ENCODE data around the gene ANKH. TPM values are rescaled to one million over a fixed set of nuclear protein-coding genes. Genes with fewer than 3 reads are reported as not detected.

The ANKH gene
- total and polyA plus RNA-seq, 8 donors, result 6.6 to 57.5 (median 10.6) TPM

DNA sequence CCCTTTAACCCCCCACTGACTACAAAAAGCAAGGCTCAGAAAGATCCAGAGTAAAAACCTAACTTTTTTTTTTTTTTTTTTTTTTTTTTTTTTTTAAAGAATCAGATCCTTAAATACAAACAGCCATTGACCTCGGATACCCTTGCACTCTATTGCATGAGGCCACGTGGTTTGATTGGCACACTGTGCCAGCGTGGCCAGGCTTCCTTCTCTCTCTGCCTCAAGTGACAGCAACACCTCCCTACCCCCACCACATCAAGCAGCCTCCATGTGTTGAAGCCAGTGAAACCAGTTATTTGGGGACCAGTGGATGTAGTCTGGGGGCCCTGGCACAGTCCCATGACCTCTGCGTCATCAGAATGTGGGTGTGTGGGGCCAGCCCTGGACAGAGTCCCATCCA, 135.6 kb downstream of the ANKH start:
- TF ChIP-seq, protein P1, sequence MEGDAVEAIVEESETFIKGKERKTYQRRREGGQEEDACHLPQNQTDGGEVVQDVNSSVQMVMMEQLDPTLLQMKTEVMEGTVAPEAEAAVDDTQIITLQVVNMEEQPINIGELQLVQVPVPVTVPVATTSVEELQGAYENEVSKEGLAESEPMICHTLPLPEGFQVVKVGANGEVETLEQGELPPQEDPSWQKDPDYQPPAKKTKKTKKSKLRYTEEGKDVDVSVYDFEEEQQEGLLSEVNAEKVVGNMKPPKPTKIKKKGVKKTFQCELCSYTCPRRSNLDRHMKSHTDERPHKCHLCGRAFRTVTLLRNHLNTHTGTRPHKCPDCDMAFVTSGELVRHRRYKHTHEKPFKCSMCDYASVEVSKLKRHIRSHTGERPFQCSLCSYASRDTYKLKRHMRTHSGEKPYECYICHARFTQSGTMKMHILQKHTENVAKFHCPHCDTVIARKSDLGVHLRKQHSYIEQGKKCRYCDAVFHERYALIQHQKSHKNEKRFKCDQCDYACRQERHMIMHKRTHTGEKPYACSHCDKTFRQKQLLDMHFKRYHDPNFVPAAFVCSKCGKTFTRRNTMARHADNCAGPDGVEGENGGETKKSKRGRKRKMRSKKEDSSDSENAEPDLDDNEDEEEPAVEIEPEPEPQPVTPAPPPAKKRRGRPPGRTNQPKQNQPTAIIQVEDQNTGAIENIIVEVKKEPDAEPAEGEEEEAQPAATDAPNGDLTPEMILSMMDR (IDR thresholded peaks at IDR 0.05), result no peak
- H3K4me1 ChIP-seq, result no peaks in the 10 kb centered on the region
- ATAC-seq (peak; percentile 47), DNase-seq (no peak)
- no peak overlapping the region for H3K27ac ChIP-seq
- H3K4me3 ChIP-seq, result no peak overlapping the region
- intact Hi-C loops (cut with DNase I), result no loop called here
- H3K36me3 ChIP-seq, result peaks cover 0 to 21% of the 10 kb centered on the region in 2 donors
- H3K9me3 ChIP-seq, result no peaks in the 10 kb centered on the region
- no peaks in the 10 kb centered on the region for H3K27me3 ChIP-seq

DNA sequence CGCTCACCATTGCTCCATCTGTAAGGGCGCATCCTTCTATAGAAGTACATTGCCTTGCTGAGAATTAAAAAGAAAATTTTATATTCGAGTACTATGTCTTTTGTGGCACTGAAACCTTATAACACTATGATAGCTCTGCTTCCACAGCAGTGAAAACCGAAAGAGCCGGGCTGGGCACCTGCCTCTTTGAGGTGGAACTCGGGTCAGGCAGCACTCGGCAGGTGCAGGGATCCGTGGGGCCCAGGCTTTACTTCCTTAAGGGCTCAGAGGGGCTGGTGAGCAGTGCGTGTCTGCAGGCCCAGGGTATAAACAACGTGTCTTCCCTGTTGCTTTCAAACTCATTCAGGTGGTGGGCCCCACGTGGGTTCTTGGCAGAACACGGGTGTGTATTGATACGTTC, 137.2 kb downstream of the ANKH start:
- no peaks in the 10 kb centered on the region for H3K4me1 ChIP-seq
- TF ChIP-seq, protein P1 (IDR thresholded peaks at IDR 0.05), result no peak
- DNase-seq, result no peak
- H3K27me3 ChIP-seq, result no peaks in the 10 kb centered on the region
- intact Hi-C loops (cut with DNase I), result no loop called here
- H3K27ac ChIP-seq, result no peak overlapping the region
- H3K36me3 ChIP-seq, result peaks cover 0 to 18% of the 10 kb centered on the region in 2 donors
- H3K4me3 ChIP-seq, result no peak overlapping the region
- no peaks in the 10 kb centered on the region for H3K9me3 ChIP-seq
- ATAC-seq, result no peak

DNA sequence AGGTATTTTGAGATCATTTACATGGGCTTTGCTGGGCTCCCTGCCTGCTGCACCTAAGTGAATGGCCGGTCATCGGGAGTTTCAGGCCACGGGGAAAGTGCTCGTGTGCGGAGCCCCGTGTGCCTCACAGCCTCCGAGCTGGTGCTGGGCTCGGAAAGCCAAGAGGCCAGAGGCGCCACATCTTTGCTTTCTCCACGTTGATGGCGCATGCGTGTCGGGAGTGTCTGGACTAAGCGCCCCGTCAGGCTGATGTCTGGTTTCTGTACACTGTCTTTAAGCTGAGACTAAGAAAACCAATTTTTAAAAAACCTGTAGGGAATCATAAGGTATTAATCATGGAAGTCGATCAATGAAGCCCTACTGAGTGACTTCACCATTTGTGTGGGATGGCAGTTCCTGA, 137.9 kb downstream of the ANKH start:
- Histone ChIP-seq H3K4me1 (no peaks in the 10 kb centered on the region), H3K27me3 (no peaks in the 10 kb centered on the region), H3K4me3 (no peak overlapping the region), H3K27ac (no peak overlapping the region), H3K9me3 (no peaks in the 10 kb centered on the region), H3K36me3 (peaks cover 0 to 18% of the 10 kb centered on the region in 2 donors)
- intact Hi-C loops (cut with DNase I), result no loop called here
- TF ChIP-seq, protein P1 (IDR thresholded peaks at IDR 0.05), result no peak
- DNase-seq (no peak), ATAC-seq (no peak)

DNA sequence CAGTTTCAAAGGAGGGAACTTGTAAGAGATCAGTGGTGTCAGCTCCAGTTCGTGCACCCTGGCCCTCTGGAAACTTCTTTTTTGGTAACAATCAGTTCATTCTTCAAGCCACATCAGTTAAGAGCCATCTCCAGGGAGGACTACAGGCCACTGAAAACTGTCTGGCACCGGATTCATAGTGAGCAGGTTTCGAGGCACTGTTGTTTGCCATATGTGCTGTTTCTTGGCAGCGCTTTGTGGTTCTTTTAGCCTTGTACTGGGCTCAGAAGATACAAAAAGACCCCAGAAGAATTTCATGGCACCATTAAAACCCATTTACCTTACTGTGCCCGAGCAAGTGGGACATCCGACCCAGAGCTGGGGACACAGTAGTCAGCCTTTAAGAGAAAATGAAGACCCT, 138.6 kb downstream of the ANKH start:
- intact Hi-C loops (cut with DNase I), result no loop called here
- H3K36me3 ChIP-seq, result peaks cover 0 to 16% of the 10 kb centered on the region in 2 donors
- no peak overlapping the region for H3K4me3 ChIP-seq
- H3K27me3 ChIP-seq, result no peaks in the 10 kb centered on the region
- DNase-seq (no peak), ATAC-seq (no peak)
- no peaks in the 10 kb centered on the region for H3K9me3 ChIP-seq
- H3K27ac ChIP-seq, result no peak overlapping the region
- TF ChIP-seq, protein P1 (IDR thresholded peaks at IDR 0.05), result no peak
- H3K4me1 ChIP-seq, result no peaks in the 10 kb centered on the region

DNA sequence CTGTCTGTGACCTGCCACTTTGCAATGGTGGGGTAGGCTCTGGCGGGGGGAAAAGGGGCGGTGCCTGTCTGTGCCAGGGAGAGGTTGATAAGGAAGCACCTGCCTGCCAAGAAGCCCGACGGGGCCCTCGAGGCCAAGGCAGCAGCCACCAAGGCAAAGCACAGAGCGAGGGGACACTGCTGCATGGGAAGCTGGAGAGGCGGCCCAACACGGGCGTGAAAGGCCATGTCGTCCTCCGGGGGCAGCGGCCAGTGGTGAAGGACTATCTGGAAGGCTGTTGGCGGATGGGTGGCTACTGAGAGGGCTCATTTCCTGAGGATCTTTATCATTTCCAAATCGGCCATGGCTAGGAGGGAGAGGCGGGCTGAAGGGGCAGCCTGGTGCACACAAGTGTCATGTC, 140.7 kb downstream of the ANKH start:
- Histone ChIP-seq H3K9me3 (no peaks in the 10 kb centered on the region), H3K27me3 (no peaks in the 10 kb centered on the region), H3K4me3 (no peak overlapping the region), H3K4me1 (peaks cover 0 to 6% of the 10 kb centered on the region in 2 donors), H3K27ac (no peak overlapping the region), H3K36me3 (peaks cover 0 to 5% of the 10 kb centered on the region in 2 donors)
- intact Hi-C loops (cut with DNase I), result no loop called here
- TF ChIP-seq, protein P1 (IDR thresholded peaks at IDR 0.05), result no peak
- ATAC-seq (no peak), DNase-seq (no peak)

Data from left lung (tissue), 10 donors.